Tibial artery (tissue), 4 donors: Measurements from ENCODE around the gene PLA2G10.
"Not testable (repeated sequence)": the region's sequence is repeated elsewhere in the genome, so short reads cannot be mapped to it uniquely, and the experiment has no call there.

Experiments used
- DNase-seq, 2 donors: peaks; one replicate each; pipeline ENCODE4 v3.0.0-alpha.2; 2019
- H3K27ac ChIP-seq, 2 donors: fragments of 200-600 bp; sonication (generic) in 1 of 2; 1 replicate in 1 of 2; 2 replicates in 1 of 2; pipeline ENCODE4 v1.5.1; 2018 to 2019; ENCODE audit warnings: mild to moderate bottlenecking in 1 of 2
- H3K27me3 ChIP-seq, 2 donors: fragments of 200-600 bp; sonication (generic) in 1 of 2; one replicate each; pipeline versions ENCODE4 v1.5.1 to v1.6.0; 2016 to 2019
- H3K36me3 ChIP-seq, 3 donors: fragments of 200-600 bp; sonication (generic) in 2 of 3; one replicate each; pipeline ENCODE4 v1.5.1; 2016 to 2019; ENCODE audit warnings: mild to moderate bottlenecking in 2 of 3
- H3K4me1 ChIP-seq, 4 donors: fragments of 200-600 bp; sonication (generic) in 2 of 4; 1 replicate in 3 of 4; 2 replicates in 1 of 4; pipeline ENCODE4 v1.5.1; 2016 to 2019
- H3K4me3 ChIP-seq, 2 donors: fragments of 200-600 bp; sonication (generic) in 1 of 2; 1 replicate in 1 of 2; 2 replicates in 1 of 2; pipeline ENCODE4 v1.5.1; 2018 to 2019; ENCODE audit warnings: mild to moderate bottlenecking in 2 of 2
- H3K9me3 ChIP-seq, 3 donors: fragments of 200-600 bp; sonication (generic) in 1 of 3; one replicate each; pipeline ENCODE4 v1.5.1; 2016 to 2019
- intact Hi-C: fragments of 100-400 bp; cut with DNase I; formaldehyde crosslinking; loops from one replicate; pipeline ENCODE4 v1.15.0; 2023; ENCODE audit warnings: low total_unique reads
- TF ChIP-seq, protein P1 (sequence below), 2 experiments: fragments of 200-600 bp in 1 of 2; fragments of 450-650 bp in 1 of 2; IDR thresholded peaks; one replicate each; pipeline ENCODE4 v1.5.1; 2017 to 2019; ENCODE audit warnings: antibody characterized with exemption in 2 of 2, mild to moderate bottlenecking in 1 of 2, moderate library complexity in 1 of 2

Gene PLA2G10

DNA sequence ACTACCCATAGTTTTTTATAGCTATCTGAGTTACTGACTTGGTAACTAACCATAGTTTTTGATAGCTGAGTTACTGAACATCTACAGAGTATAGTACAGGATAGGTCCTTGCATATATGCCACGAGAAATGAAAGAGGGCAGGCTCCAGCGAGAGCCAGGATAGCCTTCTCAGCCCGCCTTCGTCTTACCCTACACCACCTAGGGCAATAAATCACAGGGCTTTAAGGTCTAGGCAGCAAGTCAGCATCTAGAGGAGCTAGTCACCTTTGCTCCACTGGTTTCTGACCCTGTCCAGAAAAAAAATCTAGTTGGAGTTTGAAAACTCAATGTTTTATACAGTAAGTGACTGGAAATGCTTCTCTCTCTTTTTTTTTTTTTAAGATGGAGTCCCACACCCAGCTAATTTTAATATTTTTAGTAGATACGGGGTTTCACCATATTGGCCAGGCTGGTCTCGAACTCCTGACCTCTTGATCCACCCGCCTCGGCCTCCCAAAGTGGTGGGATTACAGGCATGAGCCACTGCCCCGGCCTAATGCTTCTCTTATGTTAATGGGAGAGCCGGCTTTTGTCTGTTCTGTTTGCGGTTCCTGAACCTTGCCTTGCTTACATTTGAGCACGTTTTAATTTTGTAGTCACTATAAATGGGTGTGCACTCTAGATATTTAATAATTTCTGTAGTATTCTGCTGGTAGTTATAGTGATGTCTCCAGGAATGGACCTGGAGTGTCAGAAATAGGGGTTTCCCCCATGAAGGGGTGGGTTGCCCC lies 58.5 kb downstream of the PLA2G10 start:
- intact Hi-C loops, result no loop called here
- TF ChIP-seq, protein P1, sequence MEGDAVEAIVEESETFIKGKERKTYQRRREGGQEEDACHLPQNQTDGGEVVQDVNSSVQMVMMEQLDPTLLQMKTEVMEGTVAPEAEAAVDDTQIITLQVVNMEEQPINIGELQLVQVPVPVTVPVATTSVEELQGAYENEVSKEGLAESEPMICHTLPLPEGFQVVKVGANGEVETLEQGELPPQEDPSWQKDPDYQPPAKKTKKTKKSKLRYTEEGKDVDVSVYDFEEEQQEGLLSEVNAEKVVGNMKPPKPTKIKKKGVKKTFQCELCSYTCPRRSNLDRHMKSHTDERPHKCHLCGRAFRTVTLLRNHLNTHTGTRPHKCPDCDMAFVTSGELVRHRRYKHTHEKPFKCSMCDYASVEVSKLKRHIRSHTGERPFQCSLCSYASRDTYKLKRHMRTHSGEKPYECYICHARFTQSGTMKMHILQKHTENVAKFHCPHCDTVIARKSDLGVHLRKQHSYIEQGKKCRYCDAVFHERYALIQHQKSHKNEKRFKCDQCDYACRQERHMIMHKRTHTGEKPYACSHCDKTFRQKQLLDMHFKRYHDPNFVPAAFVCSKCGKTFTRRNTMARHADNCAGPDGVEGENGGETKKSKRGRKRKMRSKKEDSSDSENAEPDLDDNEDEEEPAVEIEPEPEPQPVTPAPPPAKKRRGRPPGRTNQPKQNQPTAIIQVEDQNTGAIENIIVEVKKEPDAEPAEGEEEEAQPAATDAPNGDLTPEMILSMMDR (IDR thresholded peaks at IDR 0.05), result no peak
- H3K27me3 ChIP-seq, result no peaks in the 10 kb centered on the region
- peaks cover 0 to 48% (median 28%) of the 10 kb centered on the region in 4 donors for H3K4me1 ChIP-seq
- H3K27ac ChIP-seq, result no peak overlapping the region
- H3K4me3 ChIP-seq, result no peak overlapping the region
- H3K9me3 ChIP-seq, result no peaks in the 10 kb centered on the region
- H3K36me3 ChIP-seq, result peaks cover 0 to 20% (median 10%) of the 10 kb centered on the region in 3 donors
- no peak for DNase-seq

DNA sequence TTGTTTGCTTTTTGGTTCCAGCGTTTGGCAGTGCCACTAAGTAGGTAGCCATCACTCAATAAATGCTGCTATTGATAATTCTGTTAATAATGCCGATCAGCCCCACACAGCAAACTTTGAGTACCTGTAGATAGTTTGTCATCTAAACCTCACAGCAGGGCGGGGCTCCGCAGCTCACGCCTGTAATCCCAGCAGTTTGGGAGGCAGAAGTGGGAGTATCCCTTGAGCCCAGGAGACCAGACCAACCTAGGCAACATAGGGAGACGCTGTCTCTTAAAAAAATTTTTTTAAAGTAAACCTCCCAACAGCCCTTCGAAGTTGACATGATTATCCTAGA lies 59.8 kb downstream of the PLA2G10 start:
- Histone ChIP-seq H3K4me1 (peaks cover 0 to 53% (median 30%) of the 10 kb centered on the region in 4 donors), H3K27ac (peak overlapping the region; percentile 84 to 87), H3K36me3 (peaks cover 0 to 11% (median 10%) of the 10 kb centered on the region in 3 donors), H3K9me3 (no peaks in the 10 kb centered on the region), H3K4me3 (peak overlapping the region; percentile 63 to 77), H3K27me3 (no peaks in the 10 kb centered on the region)
- TF ChIP-seq, protein P1 (IDR thresholded peaks at IDR 0.05), result no peak
- intact Hi-C loops, result no loop called here
- DNase-seq, result no peak

DNA sequence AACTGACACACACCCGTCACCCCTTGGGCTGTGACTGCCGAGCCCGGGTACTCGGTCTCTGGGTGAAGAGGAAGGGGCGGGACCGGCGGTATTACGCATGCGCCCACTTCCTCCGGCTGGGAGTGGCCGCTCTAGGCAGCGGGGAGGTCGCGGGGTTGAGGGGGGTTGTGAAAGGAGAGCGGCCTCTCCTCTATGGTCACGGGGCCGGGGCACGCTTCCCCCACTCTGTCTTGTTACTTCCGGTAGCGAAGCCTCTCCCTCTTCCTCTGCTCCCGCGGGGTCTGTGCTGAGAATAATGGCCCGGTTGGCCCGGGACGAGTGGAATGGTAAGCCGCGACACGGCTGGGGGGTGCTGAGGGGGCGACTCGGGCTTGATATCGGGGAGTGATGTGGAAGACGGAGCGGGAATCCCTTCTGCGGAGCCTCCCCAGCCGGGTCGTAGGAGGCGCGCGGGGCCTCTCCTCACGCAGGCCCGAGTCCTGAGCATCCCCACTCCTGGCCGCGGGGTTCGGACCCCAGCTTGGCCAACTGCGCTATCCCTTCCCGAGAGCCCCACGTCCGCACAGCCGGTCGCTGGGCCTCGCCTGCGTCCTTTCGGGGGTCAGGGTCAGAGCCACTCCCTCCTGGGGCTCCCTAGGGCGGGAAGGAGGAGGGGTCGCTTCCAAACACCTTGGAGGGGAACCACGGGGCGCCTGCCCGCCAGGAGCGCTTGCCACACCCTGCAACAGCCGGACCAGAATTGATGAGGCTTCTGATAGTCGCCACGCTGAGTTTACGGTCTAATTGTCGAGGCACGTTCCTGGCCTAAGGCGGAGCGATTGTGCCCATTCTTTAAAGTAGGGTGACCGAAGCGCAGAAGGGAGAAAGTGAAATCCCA lies 61.2 kb downstream of the PLA2G10 start, which contains the start of gene BFAR:
Gene BFAR (plus strand): TSS at position 259 of the 877 bp plus-strand sequence. CDS start 11,396 bp downstream, outside the sequence.
- H3K4me3 ChIP-seq, result peak within 1 kb of the TSS; percentile 63 to 77
- intact Hi-C loops, result no loop called here
- H3K27me3 ChIP-seq, result no peaks in the 10 kb centered on the region
- DNase-seq, result peak; percentile 99 to 100
- TF ChIP-seq, protein P1 (IDR thresholded peaks at IDR 0.05), result no peak
- H3K9me3 ChIP-seq, result no peaks in the 10 kb centered on the region
- H3K36me3 ChIP-seq, result peaks cover 0 to 1% (median under 1%) of the 10 kb centered on the region in 3 donors
- peak within 1 kb of the TSS; percentile 84 to 87 for H3K27ac ChIP-seq
- peaks cover 0 to 62% (median 34%) of the 10 kb centered on the region in 4 donors for H3K4me1 ChIP-seq

DNA sequence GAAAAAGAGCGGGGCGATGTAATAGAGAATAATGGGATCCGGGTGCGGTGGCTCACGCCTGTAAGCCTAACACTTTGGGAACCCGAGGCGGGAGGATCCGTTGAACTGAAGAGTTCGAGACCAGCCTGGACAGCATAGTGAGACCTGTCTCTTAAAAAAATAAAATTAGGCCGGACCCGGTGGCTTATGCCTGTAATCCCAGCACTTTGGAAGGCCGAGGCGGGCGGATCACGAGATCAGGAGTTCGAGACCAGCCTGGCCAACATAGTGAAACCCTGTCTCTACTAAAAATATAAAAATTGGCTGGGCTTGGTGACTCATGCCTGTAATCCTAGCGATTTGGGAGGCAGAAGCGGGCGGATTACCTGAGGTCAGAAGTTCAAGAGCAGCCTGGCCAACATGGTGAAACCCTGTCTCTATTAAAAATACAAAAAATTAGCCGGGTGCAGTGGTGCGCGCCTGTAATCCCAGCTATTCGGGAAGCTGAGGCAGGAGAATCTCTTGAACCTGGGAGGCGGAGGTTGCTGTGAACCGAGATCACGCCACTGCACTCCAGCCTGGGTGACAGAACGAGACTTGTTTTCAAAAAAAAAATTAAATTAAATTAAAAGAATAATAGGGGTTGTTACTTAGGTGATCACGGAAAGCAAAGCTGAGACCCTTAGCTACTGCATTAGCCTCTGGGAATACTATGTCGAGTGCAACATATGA lies 63.3 kb downstream of the PLA2G10 start:
- Histone ChIP-seq H3K4me1 (peaks cover 0 to 53% (median 30%) of the 10 kb centered on the region in 4 donors), H3K36me3 (peaks cover 16 to 22% (median 16%) of the 10 kb centered on the region in 3 donors), H3K27ac (peak overlapping the region; percentile 88 to 90), H3K4me3 (peak overlapping the region; percentile 79 to 89)
- intact Hi-C loops, H3K27me3 ChIP-seq, H3K9me3 ChIP-seq: not testable (repeated sequence)
- peak in 1 of 2 donors; percentile 28 for DNase-seq

DNA sequence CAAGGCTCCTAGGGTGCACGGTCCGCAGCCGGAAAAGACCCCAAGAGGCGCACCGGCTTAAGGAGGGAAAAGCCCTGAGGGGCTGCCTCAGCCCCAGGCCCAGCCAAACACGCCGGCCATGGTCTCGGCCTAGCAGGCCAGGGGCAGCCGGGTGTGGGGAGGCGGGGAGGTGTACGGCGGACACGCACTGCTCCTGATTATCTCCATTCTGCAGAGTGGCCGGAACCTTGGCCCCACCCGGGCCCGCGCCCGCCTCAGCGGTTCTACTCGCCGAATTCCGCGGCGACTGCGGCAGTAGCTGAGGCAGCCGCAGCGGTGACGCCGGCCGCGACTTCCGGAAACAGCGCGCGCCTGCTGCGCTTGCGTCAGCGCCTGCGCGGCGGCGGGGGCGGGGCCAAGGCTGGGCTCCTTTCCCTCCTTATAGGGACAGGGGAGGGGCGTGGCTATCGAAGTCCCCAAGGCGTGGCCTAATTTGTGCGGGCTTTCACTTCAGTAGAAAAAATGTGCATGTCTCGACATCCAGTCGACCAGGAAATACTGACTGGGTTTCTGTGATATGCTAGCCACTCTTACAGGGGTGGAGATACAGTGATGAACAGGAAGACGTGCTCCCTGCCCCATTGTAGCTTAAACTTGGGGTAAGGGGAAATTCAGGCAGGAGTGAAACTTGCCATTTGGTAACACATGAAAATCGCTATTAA lies 64.0 kb downstream of the PLA2G10 start, which contains the start of gene PARN:
Gene PARN (minus strand): TSS at position 342 of the 701 bp plus-strand sequence. CDS start 135 bp downstream, at position 207.
- DNase-seq, result peak; percentile 95 to 98
- peaks cover 22 to 29% (median 23%) of the 10 kb centered on the region in 3 donors for H3K36me3 ChIP-seq
- peak within 1 kb of the TSS; percentile 88 to 90 for H3K27ac ChIP-seq
- intact Hi-C loops, result loop anchor here (10.0 kb wide), 1 partner anchor 325 kb away; no protein-coding TSS in a partner anchor
- peak within 1 kb of the TSS; percentile 79 to 89 for H3K4me3 ChIP-seq
- no peaks in the 10 kb centered on the region for H3K9me3 ChIP-seq
- TF ChIP-seq, protein P1 (IDR thresholded peaks at IDR 0.05), result peak in 1 of 2 experiments; percentile 13
- H3K27me3 ChIP-seq, result no peaks in the 10 kb centered on the region
- H3K4me1 ChIP-seq, result peaks cover 0 to 46% (median 25%) of the 10 kb centered on the region in 4 donors
